H1 (cell line): ENCODE data around the gene DENND10. TPM values are rescaled to one million over a fixed set of nuclear protein-coding genes. Genes with fewer than 3 reads are reported as not detected.

Experiments
- CTCF ChIA-PET: fragments of 300-600 bp; sonication (Branson Sonifier 250); formaldehyde crosslinking; loops from one replicate; lab custom pipeline; 2021; ENCODE audit not compliant: partially characterized antibody; lab: Charles Lee
- POLR2A ChIA-PET: fragments of 300-600 bp; sonication (Branson Sonifier 250); formaldehyde crosslinking; loops from one replicate; lab custom pipeline; 2021; ENCODE audit warnings: inconsistent platforms; ENCODE audit not compliant: partially characterized antibody; lab: Charles Lee
- DNase-seq, 2 experiments: peaks; one replicate each; pipeline versions ENCODE4 v3.0.0 to v3.0.0-alpha.2; 2010 to 2022; ENCODE audit warnings: low spot score in 2 of 2, low read depth in 1 of 2, mixed read lengths in 1 of 2
- FAIRE-seq: peaks from 2 replicates; lab custom pipeline; 2011; peaks lifted over from hg19 to GRCh38; lab: Jason Lieb, UNC
- H2AFZ ChIP-seq: 2 replicates; pipeline ENCODE4 v1.8.1; 2012; ENCODE audit warnings: low read length, inconsistent platforms
- H2AK5ac ChIP-seq: 2 replicates; pipeline ENCODE4 v1.6.1; 2013; ENCODE audit warnings: low read depth, low read length
- H2BK120ac ChIP-seq: replicated peaks from 2 replicates; pipeline ENCODE3; 2013; ENCODE audit warnings: low read depth, low read length, inconsistent platforms
- H2BK12ac ChIP-seq: 2 replicates; pipeline ENCODE4 v1.6.1; 2013; ENCODE audit warnings: low read depth, low read length
- H2BK15ac ChIP-seq: 2 replicates; pipeline ENCODE4 v1.6.1; 2013; ENCODE audit warnings: low read length
- H2BK20ac ChIP-seq: 2 replicates; pipeline ENCODE4 v1.6.1; 2013; ENCODE audit warnings: low read length
- H2BK5ac ChIP-seq: 2 replicates; pipeline ENCODE4 v1.6.1; 2013; ENCODE audit warnings: low read depth, low read length
- H3K14ac ChIP-seq: 2 replicates; pipeline ENCODE4 v1.6.1; 2013; ENCODE audit warnings: inconsistent platforms; ENCODE audit not compliant: insufficient read length
- H3K18ac ChIP-seq: 2 replicates; pipeline ENCODE4 v1.6.1; 2013; ENCODE audit warnings: low read length; ENCODE audit errors: extremely low read depth
- H3K23ac ChIP-seq: 2 replicates; pipeline ENCODE4 v1.6.1; 2013; ENCODE audit warnings: inconsistent platforms; ENCODE audit not compliant: insufficient read length
- H3K23me2 ChIP-seq: 2 replicates; pipeline ENCODE4 v1.6.1; 2013; ENCODE audit warnings: low read depth, low read length
- H3K27ac ChIP-seq: 2 replicates; pipeline ENCODE4 v1.6.1; 2011; ENCODE audit warnings: low read depth, low read length, inconsistent platforms
- H3K27me3 ChIP-seq, 4 experiments: replicated peaks in 1 of 4; 1 replicate in 1 of 4; 2 replicates in 3 of 4; pipeline versions ENCODE4 v1.6.1 to v1.8.1; 2011 to 2013; ENCODE audit warnings: low read length in 3 of 4, mild to moderate bottlenecking in 3 of 4, inconsistent platforms in 2 of 4, mixed read lengths in 2 of 4, moderate library complexity in 1 of 4; ENCODE audit not compliant: control insufficient read depth in 3 of 4, insufficient read depth in 3 of 4; ENCODE audit errors: extremely low read depth in 1 of 4
- H3K36me3 ChIP-seq, 4 experiments: 2 replicates each; pipeline versions ENCODE4 v1.6.1 to v1.8.1; 2011 to 2013; ENCODE audit warnings: mild to moderate bottlenecking in 4 of 4, low read length in 3 of 4, moderate library complexity in 2 of 4, control low read depth in 1 of 4, inconsistent platforms in 1 of 4; ENCODE audit not compliant: insufficient read depth in 4 of 4, control insufficient read depth in 2 of 4
- H3K4ac ChIP-seq: replicated peaks from 2 replicates; pipeline ENCODE3; 2013; ENCODE audit warnings: low read length, low read depth, mixed read lengths, inconsistent platforms; ENCODE audit not compliant: insufficient read length
- H3K4me1 ChIP-seq, 4 experiments: replicated peaks in 1 of 4; 1 replicate in 1 of 4; 2 replicates in 3 of 4; pipeline versions ENCODE4 v1.6.1 to v1.8.1; 2011 to 2013; ENCODE audit warnings: low read length in 3 of 4, inconsistent platforms in 2 of 4, mixed read lengths in 1 of 4; ENCODE audit not compliant: insufficient read depth in 4 of 4, control insufficient read depth in 3 of 4
- H3K4me2 ChIP-seq, 2 experiments: 2 replicates each; pipeline versions ENCODE4 v1.6.1 to v1.8.1; 2011 to 2013; ENCODE audit warnings: low read depth in 2 of 2, low read length in 2 of 2, control low read depth in 1 of 2, inconsistent platforms in 1 of 2, mild to moderate bottlenecking in 1 of 2; ENCODE audit not compliant: insufficient read depth in 1 of 2
- H3K4me3 ChIP-seq, 4 experiments: fragments of 200-600, 300-600 bp in 1 of 4; sonication (generic), shearing (Covaris generic), sonication (Bioruptor Twin) in 1 of 4; 2 replicates each; pipeline versions ENCODE4 v1.5.1 to v1.8.1; 2011 to 2016; ENCODE audit warnings: low read length in 4 of 4, low read depth in 3 of 4, control low read depth in 2 of 4, inconsistent platforms in 2 of 4, mild to moderate bottlenecking in 2 of 4, mixed read lengths in 1 of 4, moderate library complexity in 1 of 4; ENCODE audit not compliant: insufficient read depth in 2 of 4; ENCODE audit errors: extremely low read depth in 1 of 4
- H3K56ac ChIP-seq: replicated peaks from 2 replicates; pipeline ENCODE3; 2013; ENCODE audit warnings: low read depth, mild to moderate bottlenecking, mixed read lengths, low read length, inconsistent platforms; ENCODE audit not compliant: insufficient read length
- H3K79me1 ChIP-seq: 2 replicates; pipeline ENCODE4 v1.6.1; 2013; ENCODE audit warnings: low read depth, low read length, control low read depth
- H3K79me2 ChIP-seq, 2 experiments: 2 replicates each; pipeline versions ENCODE4 v1.6.1 to v1.8.1; 2012 to 2013; ENCODE audit warnings: low read length in 2 of 2, mild to moderate bottlenecking in 2 of 2, inconsistent platforms in 1 of 2; ENCODE audit not compliant: insufficient read depth in 2 of 2, control insufficient read depth in 1 of 2
- H3K9ac ChIP-seq, 4 experiments: replicated peaks in 1 of 4; 1 replicate in 1 of 4; 2 replicates in 3 of 4; pipeline versions ENCODE4 v1.6.1 to v1.8.1; 2011 to 2013; ENCODE audit warnings: low read depth in 3 of 4, low read length in 3 of 4, control low read depth in 2 of 4, mild to moderate bottlenecking in 2 of 4, moderate library complexity in 2 of 4, inconsistent platforms in 1 of 4; ENCODE audit errors: extremely low read depth in 1 of 4
- H3K9me3 ChIP-seq, 2 experiments: 2 replicates each; pipeline versions ENCODE4 v1.6.1 to v1.8.1; 2012 to 2013; ENCODE audit warnings: mild to moderate bottlenecking in 2 of 2, moderate library complexity in 2 of 2, control low read depth in 1 of 2, inconsistent platforms in 1 of 2, low read depth in 1 of 2, low read length in 1 of 2, mixed read lengths in 1 of 2; ENCODE audit not compliant: insufficient read depth in 2 of 2
- H4K20me1 ChIP-seq, 2 experiments: replicated peaks in 1 of 2; 2 replicates each; pipeline versions ENCODE3 to v1.8.1; 2011 to 2013; ENCODE audit warnings: inconsistent platforms in 2 of 2, low read length in 2 of 2, mild to moderate bottlenecking in 1 of 2; ENCODE audit not compliant: insufficient read depth in 2 of 2, control insufficient read depth in 1 of 2
- H4K5ac ChIP-seq: 2 replicates; pipeline ENCODE4 v1.6.1; 2013; ENCODE audit warnings: low read length, low read depth, mixed read lengths, inconsistent platforms; ENCODE audit not compliant: insufficient read length
- H4K8ac ChIP-seq: 2 replicates; pipeline ENCODE4 v1.8.0; 2013; ENCODE audit warnings: mild to moderate bottlenecking, moderate library complexity, low read length, inconsistent platforms; ENCODE audit not compliant: insufficient read depth; ENCODE audit errors: extremely low read depth
- H4K91ac ChIP-seq: replicated peaks from 2 replicates; pipeline ENCODE3; 2013; ENCODE audit warnings: low read length, mixed read lengths, inconsistent platforms; ENCODE audit not compliant: insufficient read length
- ATF2 ChIP-seq: IDR thresholded peaks from 2 replicates; pipeline ENCODE4 v1.6.1; 2012; ENCODE audit warnings: low read length, inconsistent platforms
- CEBPB ChIP-seq: IDR thresholded peaks from 2 replicates; pipeline ENCODE4 v1.6.1; 2012; ENCODE audit warnings: low read depth, low read length
- EZH2 ChIP-seq: fragments of 200-600 bp; sonication (generic); IDR thresholded peaks from 2 replicates; pipeline ENCODE4 v1.7.1; 2012; ENCODE audit warnings: low read depth, mild to moderate bottlenecking, moderate library complexity, low read length, inconsistent platforms; ENCODE audit not compliant: severe bottlenecking
- FOSL1 ChIP-seq: IDR thresholded peaks from 2 replicates; pipeline ENCODE4 v1.6.1; 2011; ENCODE audit warnings: mild to moderate bottlenecking, low read depth, low read length, moderate library complexity; ENCODE audit not compliant: insufficient read depth
- PHF8 ChIP-seq: fragments of 200-600 bp; sonication (generic); conservative IDR thresholded peaks from 2 replicates; pipeline ENCODE4 v1.7.1; 2012; ENCODE audit warnings: low read depth, mild to moderate bottlenecking, inconsistent platforms, low read length, moderate library complexity
- POLR2AphosphoS5 ChIP-seq: IDR thresholded peaks from 2 replicates; pipeline ENCODE4 v1.6.1; 2011; ENCODE audit warnings: low read depth, low read length
- POU5F1 ChIP-seq: IDR thresholded peaks from 2 replicates; pipeline ENCODE4 v1.6.1; 2011; ENCODE audit warnings: low read depth, mild to moderate bottlenecking, low read length, moderate library complexity
- TCF12 ChIP-seq: IDR thresholded peaks from 2 replicates; pipeline ENCODE4 v1.6.1; 2011; ENCODE audit warnings: low read depth, mild to moderate bottlenecking, low read length
- USF2 ChIP-seq: IDR thresholded peaks from 2 replicates; pipeline ENCODE4 v1.6.1; 2011; ENCODE audit warnings: low read length, improper control_type of control experiment
- WGBS, 2 experiments: shearing (Covaris generic) in 1 of 2; methylation state at CpG; one replicate each; pipeline versions ENCODE4 v1.1.6 to v1.1.7; 2013 to 2015; ENCODE audit warnings: low lambda C conversion rate in 2 of 2, mixed read lengths in 2 of 2, inconsistent platforms in 1 of 2, low coverage in 1 of 2, missing lambda C conversion rate in 1 of 2; ENCODE audit not compliant: insufficient replicate concordance in 2 of 2, insufficient coverage in 1 of 2, insufficient read length in 1 of 2; ENCODE audit errors: extremely low coverage in 1 of 2, missing lambda C conversion rate in 1 of 2; 5-methylcytosine and 5-hydroxymethylcytosine counted together
- polyA plus RNA-seq, 7 experiments: library from polyadenylated mRNA; depleted of rRNA in 3 of 7; stranded (reverse) in 5 of 7; unstranded in 2 of 7; fragments of >200 nt in 5 of 7; fragments of 200-250 nt in 2 of 7; gene quantifications; 1 replicate in 5 of 7; 2 replicates in 1 of 7; 4 replicates in 1 of 7; pipeline versions ENCODE4 v1.2.1 to v1.2.3, GENCODE V29; 2011 to 2013; ENCODE audit warnings: missing spikeins in 2 of 7, mixed read lengths in 2 of 7
- total RNA-seq: library from RNA; stranded (reverse); fragmentation: NEBNext Ultra II Directional; extraction: Animal tissue kit (Norgen Biotek cat#: 25700); gene quantifications from 2 replicates; pipeline ENCODE4 v1.2.1, GENCODE V29; 2021

Gene DENND10
- total and polyA plus RNA-seq, 2 of the 8 experiments (the other 6 are each of a cell fraction or from before 2014, with no cell fraction given) = 49.3 to 64.4 TPM

GRCh38 chr10:119070395-119071165 lies 33.3 kb upstream of the DENND10 start:
- peaks cover 16 to 95% of the 10 kb centered on the region in 2 experiments for H3K79me2 ChIP-seq
- 95% methylated on average over 9 of the region's 9 CpGs; no CpG with 5 or more reads in 1 of the 2 experiments for WGBS, 2 experiments
- H2BK120ac ChIP-seq = no peak overlapping the region
- no peak overlapping the region for H3K4me3 ChIP-seq
- peaks cover 35 to 80% (median 65%) of the 10 kb centered on the region in 4 experiments for H3K36me3 ChIP-seq
- H3K9me3 ChIP-seq = no peaks in the 10 kb centered on the region
- H2BK20ac ChIP-seq = no peak overlapping the region
- H4K91ac ChIP-seq = no peak overlapping the region
- ChIA-PET POLR2A (interaction anchor here (0.7 to 2.1 kb wide), 8 partner anchors 9 to 40 kb away, joined by 3 to 9 read pairs (median 6); no protein-coding TSS in a partner anchor), CTCF (no interaction called here)
- no peak overlapping the region for H2BK15ac ChIP-seq
- DNase-seq = no peak
- H3K23me2 ChIP-seq = no peaks in the 10 kb centered on the region
- no peaks in the 10 kb centered on the region for H3K4me1 ChIP-seq
- no peak overlapping the region for H2BK5ac ChIP-seq
- no peaks in the 10 kb centered on the region for H3K27me3 ChIP-seq
- H3K79me1 ChIP-seq = 0 out of 2 replicates have a peak, but pooled peaks cover 2% of the 10 kb centered on the region
- no peak overlapping the region for H3K56ac ChIP-seq
- H3K27ac ChIP-seq = no peak overlapping the region
- no peak overlapping the region for H3K23ac ChIP-seq
- no peak overlapping the region for H2AFZ ChIP-seq
- no peak overlapping the region for H3K14ac ChIP-seq
- no peak overlapping the region for H2BK12ac ChIP-seq
- no peak overlapping the region for H2AK5ac ChIP-seq
- H3K4me2 ChIP-seq = no peak overlapping the region
- no peak overlapping the region; the same call in 1 of the 2 replicates for H4K8ac ChIP-seq
- no peak for FAIRE-seq
- peaks cover 10 to 12% of the 10 kb centered on the region in 2 experiments for H4K20me1 ChIP-seq
- H3K18ac ChIP-seq = no peak overlapping the region
- H3K4ac ChIP-seq = no peak overlapping the region
- no peak overlapping the region for H4K5ac ChIP-seq
- no peak overlapping the region for H3K9ac ChIP-seq
- no peak for TF ChIP-seq EZH2
- no peak for TF ChIP-seq FOSL1
- no peak for TF ChIP-seq CEBPB
- no peak for TF ChIP-seq TCF12
- TF ChIP-seq PHF8 = no peak
- TF ChIP-seq POU5F1 = no peak
- TF ChIP-seq USF2 = no peak
- no peak for TF ChIP-seq ATF2
- TF ChIP-seq POLR2AphosphoS5 = no peak
